ENCODE results near the gene ZCWPW2. TPM values are rescaled to one million over a fixed set of nuclear protein-coding genes. Genes with fewer than 3 reads are reported as not detected.

The ZCWPW2 gene
- total and polyA plus RNA-seq, 8 donors = 0.70 to 1.5 (median 1.0) TPM

GRCh38 chr3:28399206-28399605 lies 50.7 kb downstream of the ZCWPW2 start:
- ATAC-seq = no peak
- WGBS, 2 donors = 91 to 93% methylated on average over 3 of the region's 3 CpGs
- peaks cover 0 to 4% (median 1%) of the 10 kb centered on the region in 4 donors for H3K9me3 ChIP-seq
- H3K4me3 ChIP-seq = no peak overlapping the region
- H3K27ac ChIP-seq = no peak overlapping the region
- H3K36me3 ChIP-seq = no peaks in the 10 kb centered on the region
- H3K27me3 ChIP-seq = no peaks in the 10 kb centered on the region
- intact Hi-C loops (cut with DNase I) = no loop called here
- TF ChIP-seq CTCF (IDR thresholded peaks at IDR 0.05) = no peak
- no peaks in the 10 kb centered on the region for H3K4me1 ChIP-seq
- FAIRE-seq = no peak
- DNase-seq = no peak

GRCh38 chr3:28406241-28406640 lies 57.7 kb downstream of the ZCWPW2 start:
- no peak for FAIRE-seq
- TF ChIP-seq CTCF (IDR thresholded peaks at IDR 0.05) = no peak

GRCh38 chr3:28449398-28449797 lies 100.9 kb downstream of the ZCWPW2 start:
- no peak for FAIRE-seq

More at GRCh38 chr3:28406241-28406640, 57.7 kb downstream of the ZCWPW2 start:
- DNase-seq (no peak), ATAC-seq (no peak)
- intact Hi-C loops (cut with DNase I) = no loop called here
- H3K27ac ChIP-seq = no peak overlapping the region
- H3K4me1 ChIP-seq = no peaks in the 10 kb centered on the region
- H3K36me3 ChIP-seq = no peaks in the 10 kb centered on the region
- WGBS, 2 donors = 51 to 73% methylated on average over 1 of the region's 1 CpG
- no peaks in the 10 kb centered on the region for H3K27me3 ChIP-seq
- H3K4me3 ChIP-seq = no peak overlapping the region
- peaks cover 0 to 3% (median 0%) of the 10 kb centered on the region in 4 donors for H3K9me3 ChIP-seq

GRCh38 chr3:28462866-28463265 lies 114.3 kb downstream of the ZCWPW2 start:
- TF ChIP-seq CTCF (IDR thresholded peaks at IDR 0.05) = no peak
- Histone ChIP-seq H3K4me3 (no peak overlapping the region), H3K27ac (no peak overlapping the region), H3K9me3 (no peaks in the 10 kb centered on the region), H3K4me1 (no peaks in the 10 kb centered on the region), H3K27me3 (no peaks in the 10 kb centered on the region), H3K36me3 (no peaks in the 10 kb centered on the region)
- FAIRE-seq (peak; percentile 54), DNase-seq (no peak), ATAC-seq (no peak)
- WGBS, 2 donors = 39 to 83% methylated on average over 1 of the region's 1 CpG
- intact Hi-C loops (cut with DNase I) = no loop called here

More at GRCh38 chr3:28449398-28449797, 100.9 kb downstream of the ZCWPW2 start:
- H3K9me3 ChIP-seq = no peaks in the 10 kb centered on the region
- H3K4me3 ChIP-seq = no peak overlapping the region
- H3K36me3 ChIP-seq = no peaks in the 10 kb centered on the region
- intact Hi-C loops (cut with DNase I) = no loop called here
- DNase-seq = no peak
- H3K27ac ChIP-seq = no peak overlapping the region
- no peak for TF ChIP-seq CTCF (IDR thresholded peaks at IDR 0.05)
- no peaks in the 10 kb centered on the region for H3K27me3 ChIP-seq
- ATAC-seq = no peak
- no peaks in the 10 kb centered on the region for H3K4me1 ChIP-seq

- WGBS, 2 donors = 94 to 100% methylated on average over 1 of the region's 1 CpG
- intact Hi-C loops (cut with DNase I) = no loop called here
- H3K4me3 ChIP-seq = no peak overlapping the region
- H3K36me3 ChIP-seq = no peaks in the 10 kb centered on the region
- no peak for TF ChIP-seq CTCF (IDR thresholded peaks at IDR 0.05)
- DNase-seq (no peak), ATAC-seq (no peak), FAIRE-seq (no peak)
- no peaks in the 10 kb centered on the region for H3K9me3 ChIP-seq
- H3K27ac ChIP-seq = no peak overlapping the region
- H3K4me1 ChIP-seq = no peaks in the 10 kb centered on the region
- no peaks in the 10 kb centered on the region for H3K27me3 ChIP-seq
These were observed 118.9 kb downstream of the ZCWPW2 start for GRCh38 chr3:28467414-28467813.
